GM18907 (cell line): ENCODE results near the gene TMEM120B.
"Not testable (repeated sequence)": the region's sequence is repeated elsewhere in the genome, so short reads cannot be mapped to it uniquely, and the experiment has no call there.

Experiments used
- ATAC-seq: cut with Tn5 transposase; IDR thresholded peaks from one replicate; pipeline ENCODE4 v1.9.1; 2021; ENCODE audit warnings: mild to moderate bottlenecking, moderate library complexity; ENCODE audit not compliant: unreplicated experiment

Gene TMEM120B

DNA sequence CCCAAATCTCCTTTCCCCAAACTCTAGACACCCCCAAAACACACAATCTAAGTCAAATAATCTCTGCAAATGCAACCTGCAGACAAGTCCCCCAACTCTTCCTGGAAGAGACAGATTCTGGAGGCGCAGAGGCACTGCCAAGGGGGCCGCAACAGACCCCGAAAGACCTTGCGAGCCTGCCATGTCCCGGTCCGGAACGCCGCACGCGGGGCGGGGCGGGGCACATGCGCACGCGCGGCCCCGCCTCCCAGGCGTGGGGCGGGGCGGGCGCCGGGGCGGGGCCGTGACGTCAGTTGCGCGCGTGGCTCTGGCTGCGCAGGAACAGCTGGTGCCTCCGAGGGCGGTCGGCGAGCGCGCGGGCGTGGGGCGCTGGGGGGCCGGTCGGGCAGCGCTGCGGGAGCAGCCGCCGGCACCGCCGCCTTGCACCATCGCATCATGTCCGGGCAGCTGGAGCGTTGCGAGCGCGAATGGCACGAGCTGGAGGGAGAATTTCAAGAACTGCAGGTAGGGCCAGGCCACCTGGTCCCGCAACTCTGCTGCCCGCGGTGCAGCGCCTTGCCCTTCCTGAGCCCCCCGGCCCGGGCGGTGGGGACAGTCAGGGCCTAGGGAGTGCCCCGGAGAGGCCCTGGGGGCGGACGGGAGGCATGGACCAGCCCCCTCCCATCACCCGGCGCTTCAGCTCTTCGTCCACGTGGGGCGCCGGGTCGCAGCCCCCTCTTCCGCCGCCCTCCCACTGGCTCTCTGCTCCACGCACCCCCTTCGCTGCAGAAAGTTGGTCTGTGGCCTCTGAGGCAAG, at the start of gene TMEM120B:
TMEM120B (plus strand) TSS at position 292 of the 796 bp plus-strand sequence; CDS start at position 436, 144 bp downstream.
- peak; percentile 77 for ATAC-seq

DNA sequence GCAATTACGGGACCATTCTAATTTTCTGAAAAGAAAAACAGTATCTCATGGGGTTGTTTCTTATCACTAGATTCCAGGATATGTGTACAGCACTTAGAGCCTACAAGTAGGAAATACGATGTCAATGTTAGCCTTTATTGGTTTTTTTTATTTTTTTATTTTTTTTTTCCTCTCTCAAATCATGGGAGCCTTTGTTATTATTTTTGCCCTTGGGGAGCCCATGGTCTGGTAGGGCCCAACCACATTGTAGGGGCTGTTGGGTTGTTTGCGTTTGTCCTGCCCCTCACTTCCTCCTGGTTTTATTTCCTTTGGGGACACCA, 49.0 kb upstream of the TMEM120B start:
- ATAC-seq, result no peak

DNA sequence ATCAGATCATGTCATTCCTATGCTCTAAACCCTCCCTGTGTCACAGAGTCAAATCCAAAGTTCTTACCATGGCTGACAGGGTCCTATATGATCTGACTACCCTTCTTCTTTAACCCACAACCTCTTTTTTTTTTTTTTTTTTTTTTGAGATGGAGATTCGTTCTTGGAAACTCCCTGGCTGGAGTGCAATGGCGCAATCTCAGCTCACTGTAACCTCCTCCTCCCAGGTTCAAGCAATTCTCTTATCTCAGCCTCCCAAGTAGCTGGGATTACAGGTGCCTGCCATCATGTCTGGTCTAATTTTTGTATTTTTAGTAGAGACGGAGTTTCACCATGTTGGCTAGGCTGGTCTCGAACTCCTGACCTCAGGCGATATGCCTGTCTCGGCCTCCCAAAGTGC, 45.7 kb upstream of the TMEM120B start:
- ATAC-seq, result not testable (repeated sequence)

DNA sequence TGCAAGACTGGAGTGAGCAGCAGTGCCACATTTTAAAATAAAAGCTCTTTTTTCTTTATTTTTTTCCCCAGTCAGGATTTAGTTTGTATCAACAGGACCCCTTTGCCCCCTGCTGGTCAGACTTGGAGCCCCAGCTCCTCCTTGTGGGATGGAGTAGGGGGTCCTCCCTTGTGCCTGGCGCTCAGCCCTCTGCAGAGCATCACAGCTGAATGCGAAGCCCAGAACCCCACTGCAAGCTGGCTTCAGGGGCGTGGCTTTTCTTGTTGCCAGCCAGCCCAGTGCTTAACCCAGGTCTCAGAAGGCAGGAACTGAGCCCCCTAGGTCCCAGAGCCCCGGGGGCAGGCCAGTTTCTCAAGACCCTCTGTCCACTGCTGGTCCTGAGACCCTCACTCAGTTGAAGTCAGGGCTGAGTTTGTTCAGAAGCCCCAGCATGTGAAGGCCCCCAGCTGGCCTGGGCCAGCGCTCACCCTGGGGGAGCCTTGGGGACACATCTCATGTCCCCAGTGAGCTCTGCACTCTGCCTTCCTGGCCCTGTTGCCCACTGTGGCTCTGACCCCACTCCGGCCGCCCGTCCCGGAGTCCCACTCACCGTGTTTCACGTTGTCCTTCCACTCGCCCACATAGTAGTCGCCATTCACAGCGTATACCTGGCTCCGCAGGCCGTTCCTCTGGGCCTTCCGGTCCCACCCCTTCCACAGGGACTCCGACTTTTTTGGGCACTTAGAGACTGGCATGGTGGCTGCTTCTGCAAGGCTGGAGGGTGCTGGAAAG, 43.6 kb upstream of the TMEM120B start:
- no peak for ATAC-seq

DNA sequence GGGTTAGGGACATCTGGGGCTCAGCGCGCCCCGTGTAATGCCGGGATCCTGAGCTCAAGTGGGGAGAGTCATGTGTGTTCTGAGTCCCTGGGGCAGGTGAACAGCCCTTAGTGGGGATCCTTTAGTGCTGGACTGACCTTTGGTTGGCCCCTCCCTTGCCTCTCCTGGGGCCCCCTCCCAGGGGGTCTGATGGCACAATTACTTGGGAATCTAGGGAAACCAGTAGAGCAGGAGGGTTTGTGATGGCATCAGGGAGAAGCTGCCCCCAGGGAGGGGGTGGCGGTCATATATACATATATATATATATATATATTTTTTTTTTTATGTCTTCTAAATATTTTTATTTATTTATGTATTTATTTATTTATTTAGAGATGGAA, 43.0 kb upstream of the TMEM120B start, which contains the start of gene MORN3:
MORN3 (minus strand) TSS at position 134 of the 380 bp plus-strand sequence. CDS start 171 bp downstream, outside the sequence.
- no peak for ATAC-seq

DNA sequence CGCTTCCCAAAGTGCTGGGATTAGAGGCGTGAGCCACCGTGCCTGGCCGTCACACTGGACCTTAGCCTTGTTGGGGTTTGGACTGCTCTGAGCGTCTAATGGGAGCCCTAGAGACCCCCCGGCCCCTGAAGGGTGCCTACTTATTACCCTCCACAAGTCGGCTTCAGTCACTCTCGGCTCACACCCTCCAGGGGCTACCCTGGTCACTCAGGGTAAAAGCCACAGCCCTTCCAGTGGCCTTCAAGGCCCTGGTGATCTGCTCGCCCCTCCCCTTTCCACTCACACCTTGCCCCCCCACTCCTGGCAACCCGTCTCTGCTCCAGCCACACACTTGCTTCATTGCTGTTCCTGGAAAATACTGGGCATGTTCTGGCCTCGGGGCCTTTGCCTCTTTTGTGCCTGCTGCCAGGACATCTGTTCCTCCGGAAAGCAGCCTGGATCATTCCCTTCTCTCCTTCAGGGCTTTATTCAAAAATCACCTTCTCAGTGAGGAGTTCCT, 39.5 kb upstream of the TMEM120B start:
- no peak for ATAC-seq

DNA sequence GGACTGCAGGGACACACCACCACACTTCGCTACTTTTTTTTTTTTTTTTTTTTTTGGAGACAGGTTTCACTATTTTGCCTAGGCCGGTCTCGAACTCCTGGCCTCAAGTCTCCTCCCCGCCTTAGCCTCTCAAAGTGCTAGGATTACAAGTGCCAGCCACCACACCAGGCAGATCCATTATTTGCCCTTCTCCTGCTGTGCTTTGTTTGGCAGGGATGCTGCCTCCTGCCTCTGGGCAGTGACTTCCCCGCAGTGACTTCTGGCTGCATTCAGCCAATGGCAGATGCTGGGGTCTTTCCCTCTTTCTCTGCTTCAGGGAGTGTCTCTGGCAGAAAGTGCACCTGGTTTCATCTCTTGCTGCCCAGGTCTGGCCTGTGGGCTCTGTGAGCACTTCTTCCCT, 36.4 kb upstream of the TMEM120B start:
- no peak for ATAC-seq

DNA sequence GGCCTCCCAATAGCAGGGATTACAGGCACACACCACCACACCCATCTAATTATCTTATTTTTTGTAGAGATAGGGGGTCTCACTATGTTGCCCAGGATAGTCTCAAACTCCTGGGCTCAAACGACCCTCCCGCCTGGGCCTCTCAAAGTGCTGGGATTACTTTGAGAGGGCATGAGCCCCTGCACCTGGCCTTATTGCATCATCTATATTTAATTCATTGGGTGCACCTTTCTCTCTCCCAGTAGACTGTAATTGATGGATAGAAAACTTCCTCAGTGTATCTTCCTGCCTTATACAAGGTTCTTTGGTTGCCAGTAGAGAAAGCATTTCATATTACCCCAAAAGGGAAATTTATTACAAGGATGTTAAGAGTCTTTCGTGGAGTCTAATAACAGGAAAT, 34.2 kb upstream of the TMEM120B start:
- ATAC-seq, result no peak

DNA sequence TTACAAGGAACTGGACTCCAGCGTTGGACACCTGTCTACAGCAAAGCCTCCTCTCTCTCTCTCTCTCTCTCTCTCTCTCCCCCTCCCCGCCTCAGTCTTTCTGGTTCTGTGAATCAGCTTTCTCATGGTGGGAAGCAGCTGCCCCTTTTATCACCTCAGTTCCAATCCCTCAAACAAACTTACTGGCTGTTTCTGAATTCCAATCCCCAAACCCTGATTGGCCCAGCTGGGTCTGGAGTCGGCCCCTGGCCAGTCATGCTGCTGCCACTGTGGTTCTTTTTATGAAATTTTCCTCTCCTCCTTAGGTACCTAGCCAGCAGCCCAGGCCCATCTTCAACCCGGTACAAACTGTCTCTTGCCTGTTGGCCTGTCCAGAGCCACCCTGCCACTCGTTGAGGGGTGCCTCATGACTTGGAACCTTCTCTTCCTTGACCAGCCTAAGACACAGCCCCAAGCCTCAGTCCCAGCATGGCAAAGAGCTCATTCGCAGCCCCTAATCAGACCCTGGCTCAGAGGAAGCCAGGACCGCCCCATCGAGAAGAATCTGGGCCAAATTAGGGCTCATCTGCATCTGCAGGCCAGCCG, 33.7 kb upstream of the TMEM120B start:
- ATAC-seq, result no peak

DNA sequence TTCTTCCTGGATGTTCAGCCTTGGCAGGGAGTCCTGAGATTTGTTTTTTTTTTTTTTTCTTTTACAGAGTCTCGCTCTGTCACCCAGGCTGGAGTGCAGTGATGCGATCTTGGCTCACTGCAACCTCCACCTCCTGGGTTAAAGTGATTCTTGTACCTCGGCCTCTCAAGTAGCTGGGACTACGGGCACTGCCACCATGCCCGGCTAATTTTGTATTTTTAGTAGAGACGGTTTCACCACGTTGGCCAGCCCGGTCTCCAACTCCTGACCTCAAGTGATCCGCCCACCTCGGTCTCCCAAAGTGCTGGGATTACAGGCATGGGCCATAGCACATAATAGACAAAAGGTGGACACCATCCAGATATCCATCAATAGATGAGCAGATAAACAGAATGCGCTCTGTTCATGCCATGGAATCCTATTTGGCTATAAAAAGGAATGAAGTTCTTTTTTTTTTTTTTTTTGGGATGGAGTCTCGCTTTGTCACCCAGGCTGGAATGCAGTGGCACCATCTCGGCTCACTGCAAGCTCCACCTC, 32.8 kb upstream of the TMEM120B start:
- ATAC-seq, result not testable (repeated sequence)

DNA sequence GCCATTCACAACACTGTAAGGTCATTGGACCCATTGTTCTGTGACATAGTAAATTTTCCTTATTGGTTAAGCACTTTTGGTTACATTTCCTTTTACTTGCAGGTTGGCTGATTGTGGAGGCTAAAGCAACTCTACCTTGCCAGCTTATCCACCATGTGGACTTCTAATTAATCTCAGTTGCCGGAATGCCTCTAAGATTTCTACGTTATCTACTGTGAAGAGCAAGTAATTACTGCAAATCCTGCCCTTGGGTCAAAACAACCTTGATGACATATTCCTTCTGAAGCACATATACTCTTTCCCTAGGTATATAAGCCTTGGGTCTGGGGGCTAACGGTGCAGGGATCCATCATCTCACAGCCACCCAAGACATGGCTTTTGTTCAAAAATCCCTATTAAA, 23.6 kb upstream of the TMEM120B start:
- no peak for ATAC-seq

DNA sequence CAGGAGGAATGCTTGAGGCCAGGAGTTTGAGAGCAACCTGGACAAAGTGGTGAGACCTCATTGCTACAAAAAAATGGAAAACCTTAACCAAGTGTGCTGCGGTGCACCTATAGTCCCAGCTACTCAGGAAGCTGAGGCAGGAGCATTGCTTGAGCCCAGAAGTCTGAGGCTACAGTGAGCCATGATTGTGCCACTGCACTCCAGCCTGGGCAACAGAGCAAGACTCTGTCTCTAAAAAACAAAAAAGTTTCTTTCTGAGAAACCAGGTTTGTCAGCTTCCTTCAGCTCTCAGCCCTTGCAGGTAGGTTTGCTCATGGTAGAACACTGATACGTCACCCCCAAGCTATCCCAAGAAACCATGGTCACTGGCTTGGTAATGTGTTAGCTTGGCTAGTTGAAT, 23.1 kb upstream of the TMEM120B start:
- ATAC-seq, result no peak

DNA sequence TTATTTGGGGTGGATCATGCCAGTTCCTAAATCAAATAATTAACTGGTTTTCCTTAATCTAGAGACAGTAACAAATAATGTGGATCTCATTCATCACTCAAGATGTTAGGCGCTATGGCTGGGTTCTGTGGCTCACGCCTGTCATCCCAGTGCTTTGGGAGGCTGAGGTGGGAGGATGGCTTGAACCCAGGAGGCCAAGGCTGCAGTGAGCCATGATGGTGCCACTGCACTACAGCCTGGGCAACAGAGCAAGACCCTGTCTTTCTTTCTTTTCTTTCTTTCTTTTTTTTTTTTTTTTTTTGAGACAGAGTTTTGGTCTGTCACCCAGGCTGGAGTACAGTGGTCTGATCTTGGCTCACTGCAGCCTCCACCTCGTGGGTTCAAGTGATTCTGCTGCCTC, 19.8 kb upstream of the TMEM120B start:
- ATAC-seq, result not testable (repeated sequence)

DNA sequence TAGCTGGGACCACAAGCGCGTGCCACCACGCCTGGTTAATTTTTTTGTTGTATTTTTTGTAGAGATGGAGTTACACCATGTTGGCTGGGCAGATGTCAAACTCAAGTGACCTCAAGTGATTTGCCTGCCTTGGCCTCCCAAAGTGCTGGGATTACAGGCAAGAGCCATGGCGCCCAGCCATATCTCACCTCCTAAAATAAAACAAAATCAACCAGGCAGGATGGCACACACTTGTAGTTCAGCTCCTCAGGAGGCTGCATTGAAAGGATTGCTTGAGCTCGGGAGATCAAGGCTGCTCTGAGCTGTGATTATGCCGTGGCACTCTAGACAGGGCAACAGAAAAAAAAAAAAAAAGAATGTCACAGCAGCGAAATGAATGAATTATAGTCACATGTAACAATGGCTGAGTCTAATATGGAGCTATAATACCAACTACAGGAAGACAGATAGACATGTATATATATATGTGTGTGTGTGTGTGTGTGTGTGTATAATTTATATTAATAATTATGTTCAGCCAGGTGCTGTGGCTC, 19.3 kb upstream of the TMEM120B start:
- ATAC-seq, result no peak

DNA sequence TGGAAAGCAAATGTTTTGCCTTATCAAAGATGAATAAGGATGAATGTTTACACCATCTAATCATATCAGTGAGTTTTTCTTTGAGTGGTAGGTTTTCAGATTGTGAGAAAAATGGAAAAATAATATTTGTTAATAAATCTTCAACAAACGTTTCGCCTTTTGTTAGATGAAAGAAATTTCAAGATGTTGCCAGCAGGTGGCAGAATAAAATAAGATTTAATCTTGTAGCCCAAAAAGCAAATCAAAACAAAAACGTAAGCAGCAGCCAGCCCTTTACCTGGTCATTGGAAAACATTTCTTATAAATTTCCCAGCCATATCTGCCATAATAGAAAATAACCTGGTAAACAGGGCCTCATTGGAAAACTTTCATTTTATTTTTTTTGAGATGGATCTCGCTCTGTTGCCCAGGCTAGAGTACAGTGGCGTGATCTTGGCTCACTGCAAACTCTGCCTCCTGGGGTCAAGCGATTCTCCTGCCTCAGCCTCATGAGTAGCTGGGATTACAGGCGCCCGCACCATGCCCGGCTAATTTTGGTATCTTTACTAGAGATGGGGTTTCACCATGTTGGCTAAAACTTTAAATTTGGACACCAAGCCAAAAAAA, 15.4 kb upstream of the TMEM120B start:
- ATAC-seq, result no peak

DNA sequence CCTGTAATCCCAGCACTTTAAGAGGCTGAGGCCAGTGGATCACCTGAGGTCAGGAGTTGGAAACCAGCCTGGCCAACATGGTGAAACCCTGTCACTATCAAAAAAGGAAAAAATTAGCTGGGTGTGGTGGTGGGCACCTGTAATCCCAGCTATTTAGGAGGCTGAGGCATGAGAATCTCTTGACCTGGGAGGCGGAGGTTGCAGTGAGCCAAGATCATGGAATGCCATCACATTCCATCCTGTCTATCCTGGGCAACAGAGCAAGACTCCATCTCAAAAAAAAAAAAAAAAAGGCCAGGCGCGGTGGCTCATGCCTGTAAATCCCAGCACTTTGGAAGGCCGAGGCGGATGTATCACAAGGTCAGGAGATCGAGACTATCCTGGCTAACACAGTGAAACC, 14.7 kb upstream of the TMEM120B start:
- not testable (repeated sequence) for ATAC-seq

DNA sequence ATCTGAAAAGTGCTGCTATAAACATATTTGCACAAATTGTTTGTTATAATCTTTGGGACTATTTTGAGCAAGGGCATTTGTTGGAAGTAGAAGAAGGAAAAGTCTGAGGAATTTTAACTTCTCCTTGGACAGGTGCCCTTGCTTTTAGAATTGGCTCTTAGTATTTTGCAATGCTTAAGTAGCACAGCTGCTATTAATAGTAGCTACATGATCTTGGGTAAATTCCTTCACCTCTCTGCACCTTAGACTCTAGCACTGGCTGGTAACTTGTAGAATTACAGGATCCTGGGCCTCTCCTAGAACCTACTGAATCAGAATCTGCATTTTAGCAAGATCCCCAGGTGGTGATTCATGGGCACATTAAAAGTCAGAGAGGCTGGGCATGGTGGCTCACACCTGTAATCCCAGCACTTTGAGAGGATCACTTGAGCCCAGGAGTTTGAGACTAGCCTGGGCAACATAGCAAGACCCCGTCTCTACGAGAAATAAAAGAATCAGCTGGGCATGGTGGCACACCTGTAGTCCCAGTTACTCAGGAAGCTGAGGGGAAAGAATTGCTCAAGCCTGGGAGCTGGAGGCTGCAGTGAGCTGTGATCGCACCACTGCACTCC, 10.8 kb upstream of the TMEM120B start:
- no peak for ATAC-seq

DNA sequence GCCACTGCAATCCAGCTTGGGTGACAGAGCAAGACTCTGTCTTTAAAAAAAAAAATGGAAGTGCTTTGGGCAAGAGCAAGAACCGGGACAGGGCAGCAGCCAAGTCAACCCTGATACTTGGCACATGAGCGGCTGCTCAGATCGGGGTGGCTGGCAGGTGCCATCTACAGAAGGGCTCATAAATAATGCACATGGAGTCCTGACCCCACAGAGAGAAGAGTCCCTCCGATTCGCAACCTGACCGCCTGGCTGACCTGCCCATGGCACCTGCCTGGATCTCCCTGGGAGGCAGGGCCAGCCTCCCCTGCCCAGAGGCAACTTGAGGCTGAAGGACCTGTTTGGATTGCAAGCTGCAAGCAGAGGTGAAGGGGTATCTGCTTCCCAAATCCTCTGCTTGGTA, 9.6 kb upstream of the TMEM120B start:
- ATAC-seq, result no peak

DNA sequence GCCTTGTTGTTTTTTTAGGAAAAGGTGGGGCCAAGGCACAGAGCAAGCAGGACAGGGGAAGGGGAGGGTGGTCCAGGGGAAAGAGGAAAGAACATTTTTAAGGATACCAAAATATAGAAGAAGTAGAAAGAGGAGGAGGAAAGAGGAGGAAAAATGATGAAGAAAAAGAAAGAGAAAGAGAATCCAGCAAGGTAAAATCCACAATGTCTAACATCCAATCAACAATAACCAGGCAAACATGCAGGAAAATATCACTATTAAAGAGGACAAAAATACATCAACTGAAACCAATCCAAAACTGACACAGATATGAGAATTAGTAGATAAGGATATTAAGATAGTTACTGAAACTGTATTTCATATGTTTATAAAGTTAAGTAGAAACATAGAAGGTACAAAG, 7.0 kb upstream of the TMEM120B start:
- no peak for ATAC-seq

DNA sequence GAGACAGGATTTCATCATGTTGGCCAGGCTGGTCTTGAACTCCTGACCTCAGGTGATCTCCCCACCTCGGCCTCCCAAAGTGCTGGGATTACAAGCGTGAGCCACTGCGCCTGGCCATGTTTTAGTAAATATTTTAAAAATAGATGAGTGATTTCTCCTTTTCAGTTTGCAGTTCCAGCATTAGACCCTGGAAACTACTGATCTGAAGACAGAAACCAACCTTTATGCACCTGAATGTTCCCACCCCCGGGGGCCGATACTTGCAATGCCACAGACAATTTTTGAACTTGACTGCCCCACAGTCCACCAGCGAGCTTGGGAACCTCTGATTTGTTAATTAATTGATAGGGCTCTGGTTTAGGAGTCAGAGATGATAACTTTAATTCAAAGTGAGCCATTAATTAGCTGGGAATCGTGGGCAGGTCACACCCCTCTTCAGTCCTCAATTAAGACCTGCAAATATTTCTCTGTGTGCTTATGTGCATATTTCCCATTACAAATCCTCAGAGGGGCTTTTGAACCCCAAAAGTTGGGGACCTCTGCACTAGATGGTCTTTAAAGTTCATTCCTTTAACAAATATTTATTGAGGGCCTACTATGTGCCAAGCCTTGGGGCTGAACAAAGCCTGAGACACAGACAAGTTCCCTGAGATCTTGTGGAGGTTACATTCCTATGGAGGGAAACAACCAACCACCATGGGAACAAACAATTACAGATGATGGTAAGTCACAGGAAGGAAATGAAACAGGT, 4.1 kb upstream of the TMEM120B start:
- ATAC-seq, result no peak
